ENCODE results near the gene MAD1L1.

The MAD1L1 gene

DNA sequence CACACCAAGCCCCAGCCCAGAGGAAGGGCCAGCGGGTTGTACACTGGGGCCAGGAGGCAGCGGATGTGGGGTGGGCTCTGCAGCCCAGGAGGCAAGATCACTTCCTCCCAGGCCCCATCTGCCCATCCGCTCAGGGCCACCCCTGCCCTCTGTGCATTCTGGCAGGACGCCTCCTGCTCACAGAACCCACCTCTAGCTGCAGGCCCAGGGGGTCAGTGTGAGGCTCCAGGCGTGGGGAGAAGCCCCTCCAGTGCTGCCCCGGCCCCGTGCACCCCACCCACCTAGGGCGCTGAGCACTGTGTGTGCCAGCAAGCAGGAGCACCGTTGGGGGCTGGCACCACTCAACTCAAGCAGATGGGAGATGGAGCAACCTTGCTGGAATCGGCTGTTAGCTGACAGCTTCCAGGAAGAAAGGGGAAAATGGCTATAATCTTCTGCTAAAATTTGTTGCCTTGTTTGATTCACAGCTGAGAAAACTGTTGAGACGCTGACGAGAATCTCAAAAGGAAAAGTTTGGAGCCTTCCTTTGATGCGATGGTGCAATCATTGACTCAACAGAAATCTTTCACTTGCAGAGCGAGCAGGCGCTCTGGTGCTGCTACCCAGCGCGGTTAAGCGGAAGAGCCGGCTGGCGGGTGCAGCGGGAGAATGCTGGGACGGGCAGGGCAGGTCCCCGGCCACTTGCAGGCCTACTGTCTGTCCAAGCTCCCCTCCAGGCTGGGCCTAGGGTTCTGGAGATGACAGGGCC lies 286.5 kb downstream of the MAD1L1 start:
- DNase-seq, result no peak

DNA sequence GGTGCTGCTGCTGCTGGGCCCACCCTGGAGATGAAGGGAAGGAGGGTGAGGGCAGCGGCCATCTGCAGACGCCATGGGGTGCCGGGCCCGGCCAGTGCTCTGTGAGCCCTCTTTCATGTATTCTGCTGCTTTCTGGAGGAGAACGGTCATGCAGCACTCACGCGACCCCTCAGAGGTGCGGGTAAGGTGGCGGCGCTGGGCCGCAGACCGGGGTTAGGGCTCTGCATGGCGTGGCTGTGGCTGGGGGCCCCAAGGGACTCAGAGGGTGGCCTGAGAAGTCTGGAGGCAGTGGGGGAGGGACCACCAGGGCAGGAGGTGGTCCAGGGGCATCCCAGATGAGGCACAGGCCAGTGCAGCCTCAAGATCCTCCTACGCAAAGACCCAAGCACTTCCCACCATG lies 287.2 kb downstream of the MAD1L1 start:
- DNase-seq, result no peak

DNA sequence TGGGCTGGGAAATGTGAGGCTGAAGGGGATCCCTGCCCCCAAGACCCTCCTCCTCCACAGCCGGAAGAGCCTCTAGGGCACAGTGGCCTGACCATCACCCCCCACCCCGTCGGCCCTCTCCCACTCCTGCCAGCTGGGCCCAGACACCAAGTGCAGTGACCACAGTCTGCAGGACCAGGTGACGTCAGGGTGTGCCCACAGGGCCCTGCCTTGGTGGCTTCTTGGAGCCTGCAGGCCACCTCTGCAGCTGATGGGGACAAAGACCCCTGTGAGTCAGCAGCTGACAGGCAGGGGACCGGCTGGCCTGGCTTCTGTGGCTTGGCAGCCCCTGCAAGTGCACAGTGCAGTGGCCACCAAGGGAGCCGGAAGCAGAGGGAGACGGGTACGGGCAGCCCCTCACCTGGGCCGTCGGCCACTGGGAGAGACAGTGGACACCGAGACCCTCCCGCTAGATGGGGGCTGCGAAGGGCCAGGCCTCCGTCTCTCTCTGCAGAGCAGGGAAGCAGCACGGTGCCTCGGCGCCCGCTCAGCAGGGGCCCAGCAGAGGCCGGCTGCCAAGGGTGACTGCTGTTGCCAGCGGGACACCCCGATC lies 288.0 kb downstream of the MAD1L1 start:
- no peak for DNase-seq

DNA sequence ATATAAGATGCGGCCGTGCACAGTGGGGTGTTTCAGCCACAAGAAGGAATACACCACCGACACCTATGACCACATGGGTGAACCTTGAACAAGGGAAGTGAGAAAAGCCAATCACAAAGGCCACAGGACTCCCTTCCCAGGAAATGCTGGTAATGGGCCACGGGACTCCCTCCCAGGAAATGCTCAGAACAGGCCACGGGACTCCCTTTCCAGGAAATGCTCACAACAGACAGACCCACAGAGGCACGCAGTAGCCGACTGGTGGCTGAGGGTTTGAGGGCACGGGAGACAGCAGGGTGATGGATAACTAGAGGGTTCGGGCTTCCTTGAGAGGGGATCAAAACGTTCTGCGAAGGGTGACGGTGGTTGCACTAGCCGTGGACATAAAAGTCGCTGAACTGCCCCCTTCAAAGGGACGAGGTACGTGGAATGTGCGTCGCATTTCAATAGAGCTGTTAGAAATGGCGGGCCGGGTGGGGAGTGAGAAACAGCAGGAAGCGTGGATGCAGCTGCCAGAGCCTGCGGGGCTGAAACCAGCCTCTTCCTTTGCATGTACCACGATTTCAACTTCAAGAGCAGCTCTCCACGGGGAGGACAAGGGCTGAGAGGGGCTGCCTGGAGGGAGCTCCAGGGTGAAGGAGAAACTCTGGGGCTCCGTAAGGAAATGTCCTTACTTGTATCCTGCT lies 288.7 kb downstream of the MAD1L1 start:
- no peak for DNase-seq

DNA sequence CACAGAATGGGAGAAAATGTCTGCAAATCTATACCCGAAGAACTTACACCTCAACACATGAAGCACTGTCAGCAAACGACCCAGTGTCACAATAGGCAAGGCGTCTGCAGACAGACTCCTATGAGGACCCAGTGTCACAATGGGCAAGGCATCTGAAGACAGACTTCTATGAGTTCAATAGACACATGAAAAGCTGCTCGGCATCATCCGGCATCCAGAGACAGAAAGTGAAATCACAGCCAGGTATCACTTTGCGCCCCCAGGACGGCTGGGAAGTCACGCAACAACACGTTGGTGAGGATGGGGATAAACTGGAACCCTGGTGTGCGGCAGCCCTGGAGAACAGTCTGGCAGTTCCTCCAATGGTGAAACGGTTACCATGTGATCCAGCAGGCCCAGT lies 289.4 kb downstream of the MAD1L1 start:
- DNase-seq, result no peak

DNA sequence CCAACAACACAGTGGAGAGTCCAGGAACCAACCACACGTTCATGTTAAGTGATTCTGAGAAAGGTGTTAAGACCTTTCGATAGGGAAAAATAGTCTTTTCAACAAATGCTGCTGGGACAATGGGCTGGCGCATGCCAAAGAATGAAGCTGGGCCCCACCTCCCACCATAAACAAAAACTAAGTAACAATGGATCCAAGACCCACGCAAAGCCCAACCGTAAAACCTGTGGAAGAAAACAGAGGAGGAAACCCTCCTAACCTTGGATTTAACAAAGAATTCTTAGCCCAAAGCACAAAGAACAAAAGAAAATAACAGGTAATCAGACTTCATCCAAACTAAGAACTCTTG lies 289.8 kb downstream of the MAD1L1 start:
- no peak for DNase-seq

DNA sequence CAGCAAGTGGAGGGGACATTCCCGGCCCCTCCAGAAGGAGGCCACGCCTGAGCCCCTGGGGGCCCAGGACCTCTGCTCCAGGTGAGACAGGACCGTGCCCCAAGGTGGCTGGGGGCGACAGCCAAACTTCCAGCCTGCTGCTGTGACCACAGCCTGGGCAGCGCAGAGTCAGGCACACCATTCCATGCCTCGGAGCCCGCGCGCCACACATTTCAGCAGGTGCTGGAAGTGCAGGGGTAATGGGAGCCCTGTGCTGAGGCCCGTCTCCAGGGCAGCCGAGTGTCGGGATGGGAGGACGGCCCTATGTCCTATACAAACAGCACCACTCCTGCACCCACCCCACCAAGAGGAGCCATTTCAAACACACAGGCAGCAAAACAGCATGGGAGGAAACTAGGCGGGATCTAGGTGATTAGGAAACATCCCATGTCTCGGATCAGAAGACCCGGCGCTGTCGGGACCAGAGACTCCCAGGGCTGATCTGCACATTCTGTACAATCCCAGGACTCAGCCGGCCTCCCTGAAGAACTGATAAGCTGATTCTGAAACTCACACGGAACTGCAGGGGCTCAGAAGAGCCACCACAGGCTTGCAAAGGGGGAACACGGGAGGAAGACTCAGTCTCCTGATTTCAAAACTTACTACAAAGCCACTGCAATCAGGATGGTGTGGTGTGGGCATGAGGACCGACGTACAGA lies 290.4 kb downstream of the MAD1L1 start:
- no peak for DNase-seq

DNA sequence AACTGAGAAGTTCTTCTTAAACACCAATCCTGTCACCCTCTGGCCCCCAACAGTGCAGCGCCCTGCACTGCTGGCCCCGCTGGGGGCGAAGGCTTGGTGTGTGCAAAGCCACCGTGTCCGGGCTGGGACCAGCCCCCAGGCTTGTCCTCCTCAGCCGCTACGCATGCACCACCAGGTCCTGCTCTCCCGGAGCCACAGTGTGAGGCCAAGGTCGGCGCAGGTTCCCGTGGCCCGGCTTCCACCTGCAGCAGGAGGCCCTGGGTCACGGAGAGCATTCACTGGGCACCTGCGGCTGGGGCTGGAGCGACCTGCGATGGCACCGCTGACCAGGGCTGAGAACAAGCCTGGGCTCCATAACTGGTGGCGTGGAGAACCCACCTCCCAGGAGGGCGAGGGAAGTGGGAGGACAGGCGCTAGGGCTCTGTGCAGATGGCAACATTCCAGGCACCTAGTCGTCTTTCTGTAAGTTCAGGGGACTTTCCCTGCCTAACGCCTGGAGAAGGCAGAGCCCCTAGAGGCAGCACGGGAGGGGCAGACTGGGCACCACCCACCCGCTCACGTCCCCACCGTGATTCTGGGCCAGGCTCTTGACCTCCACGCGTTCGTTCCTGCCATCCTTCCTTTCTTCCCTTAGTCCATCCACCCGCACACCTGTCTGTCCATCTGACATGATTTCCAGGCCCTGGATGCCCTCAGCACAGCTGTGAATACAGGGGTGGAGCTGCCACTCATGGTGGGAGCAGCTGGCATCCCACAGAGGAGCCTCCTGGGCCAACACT lies 291.1 kb downstream of the MAD1L1 start:
- DNase-seq, result no peak

DNA sequence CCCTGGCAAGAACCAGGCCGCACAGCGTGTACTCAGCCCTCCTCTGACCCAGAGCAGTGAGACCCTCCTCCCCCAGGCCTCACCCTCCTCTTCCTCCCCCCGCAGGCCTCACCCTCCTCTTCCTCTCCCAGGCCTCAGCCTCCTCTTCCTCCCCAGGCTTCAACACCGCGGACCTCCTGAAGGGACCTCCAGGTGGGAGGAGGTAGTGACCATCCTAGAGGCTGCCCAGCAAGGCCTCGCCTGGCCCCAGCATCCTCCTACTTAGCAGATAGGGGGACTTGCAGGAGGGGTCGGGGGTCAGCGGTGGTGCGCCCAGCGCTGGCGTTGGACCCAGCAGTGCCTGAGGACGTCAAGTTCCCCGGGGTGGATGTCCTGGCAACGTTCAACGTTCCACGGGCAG lies 291.9 kb downstream of the MAD1L1 start:
- DNase-seq, result no peak

DNA sequence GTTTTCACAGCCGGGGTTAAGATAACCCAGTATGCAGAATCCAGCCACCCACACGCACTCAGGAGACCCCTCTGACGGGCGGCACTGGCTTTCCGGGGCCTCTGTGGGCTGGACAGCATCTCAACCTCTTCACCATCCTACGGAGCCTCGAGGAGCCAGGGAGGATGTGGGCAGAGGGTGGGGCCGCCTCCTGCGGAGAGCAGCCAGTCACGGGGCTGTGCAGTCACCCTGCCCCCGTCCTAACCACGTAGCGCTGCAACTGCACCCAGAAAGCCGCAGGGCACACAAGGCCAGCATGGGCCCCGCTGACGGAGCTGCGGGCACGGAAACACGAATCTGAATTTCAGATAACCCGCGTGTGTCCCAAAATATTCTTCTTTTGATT lies 292.4 kb downstream of the MAD1L1 start:
- DNase-seq, result peak; percentile 71 to 74

DNA sequence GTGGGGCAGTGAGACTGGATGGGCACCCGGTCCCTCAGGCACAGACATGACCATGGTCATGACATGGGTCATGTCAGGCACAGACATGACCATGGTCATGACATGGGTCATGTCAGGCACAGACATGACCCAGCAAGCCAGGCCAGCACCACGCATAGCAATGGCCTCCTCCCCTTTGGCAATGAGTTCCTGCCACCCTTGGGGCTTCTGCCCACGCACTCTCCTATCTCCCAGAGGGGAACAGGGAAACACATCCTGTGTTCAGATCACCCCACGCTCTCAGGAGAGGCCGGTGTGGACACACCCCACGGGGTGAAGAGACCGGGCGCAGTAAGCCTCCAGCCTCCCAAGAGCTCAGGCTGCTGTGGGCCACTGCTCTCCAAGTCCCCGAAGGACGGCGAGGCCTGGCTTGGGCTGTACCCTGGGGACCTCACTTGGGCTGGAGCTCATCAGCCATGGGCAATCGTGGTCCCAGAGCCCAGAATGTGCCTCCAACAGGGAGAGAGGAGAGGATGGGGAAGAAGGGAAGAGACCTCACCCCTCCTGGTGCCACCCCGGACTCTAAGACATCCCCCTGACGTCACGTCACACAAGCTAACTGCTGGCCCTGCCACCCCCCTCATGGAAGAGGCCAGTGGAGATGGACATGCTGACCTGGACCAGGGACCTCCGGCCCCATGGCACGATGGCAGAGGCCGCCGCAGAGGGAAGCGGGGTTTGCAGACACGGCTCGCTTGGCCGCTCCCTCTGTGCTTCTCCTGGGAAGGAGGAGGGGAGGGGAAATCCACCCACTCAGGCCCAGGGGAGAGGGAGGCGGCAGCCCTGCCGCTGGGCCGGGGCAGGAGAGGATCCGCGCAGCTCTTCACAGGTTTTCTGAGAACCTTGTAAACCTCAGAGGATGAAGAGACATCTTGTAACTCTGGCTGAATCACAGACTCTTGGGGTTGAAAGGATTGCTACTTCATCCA lies 293.0 kb downstream of the MAD1L1 start:
- peak in 1 of 2 donors; percentile 20 for DNase-seq

DNA sequence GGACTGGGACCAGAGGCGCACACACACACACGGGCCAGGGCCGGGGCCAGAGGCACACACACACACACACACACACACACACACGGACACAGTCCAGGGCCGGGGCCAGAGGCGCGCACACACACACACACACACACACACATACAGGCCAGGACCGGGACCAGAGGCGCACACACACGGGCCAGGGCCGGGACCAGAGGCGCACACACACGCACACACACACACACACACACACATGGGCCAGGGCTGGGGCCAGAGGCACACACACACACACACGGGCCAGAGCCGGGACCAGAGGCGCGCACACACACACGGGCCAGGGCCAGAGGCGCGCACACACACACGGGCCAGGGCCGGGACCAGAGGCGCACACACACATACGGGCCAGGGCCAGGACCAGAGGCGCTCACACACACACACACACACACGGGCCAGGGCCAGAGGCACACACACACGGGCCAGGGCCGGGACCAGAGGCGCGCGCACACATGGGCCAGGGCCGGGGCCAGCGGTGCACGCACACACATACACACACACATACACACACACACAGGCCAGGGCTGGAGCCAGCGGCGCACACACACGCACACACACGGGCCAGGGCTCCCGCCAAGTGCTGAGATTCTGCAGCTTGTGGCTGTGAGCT lies 293.8 kb downstream of the MAD1L1 start:
- peak in 1 of 2 donors; percentile 16 for DNase-seq

DNA sequence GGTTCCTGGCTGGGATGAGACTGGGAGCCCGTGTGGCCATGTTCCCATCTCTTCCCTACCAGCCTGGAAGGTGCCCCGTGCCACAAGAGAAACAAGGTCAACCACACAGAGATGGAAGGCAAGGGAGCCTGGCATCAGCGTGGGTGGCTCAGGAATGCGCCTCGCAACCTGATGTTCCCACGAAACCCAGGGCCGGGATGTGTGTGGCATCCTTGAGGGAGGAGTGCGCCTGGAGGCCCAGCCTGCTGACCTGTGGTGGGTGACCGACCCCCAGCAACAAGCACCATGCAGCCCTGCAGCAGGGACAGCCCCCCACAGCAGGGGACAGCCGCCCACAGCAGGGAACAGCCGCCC lies 295.5 kb downstream of the MAD1L1 start:
- DNase-seq, result no peak

DNA sequence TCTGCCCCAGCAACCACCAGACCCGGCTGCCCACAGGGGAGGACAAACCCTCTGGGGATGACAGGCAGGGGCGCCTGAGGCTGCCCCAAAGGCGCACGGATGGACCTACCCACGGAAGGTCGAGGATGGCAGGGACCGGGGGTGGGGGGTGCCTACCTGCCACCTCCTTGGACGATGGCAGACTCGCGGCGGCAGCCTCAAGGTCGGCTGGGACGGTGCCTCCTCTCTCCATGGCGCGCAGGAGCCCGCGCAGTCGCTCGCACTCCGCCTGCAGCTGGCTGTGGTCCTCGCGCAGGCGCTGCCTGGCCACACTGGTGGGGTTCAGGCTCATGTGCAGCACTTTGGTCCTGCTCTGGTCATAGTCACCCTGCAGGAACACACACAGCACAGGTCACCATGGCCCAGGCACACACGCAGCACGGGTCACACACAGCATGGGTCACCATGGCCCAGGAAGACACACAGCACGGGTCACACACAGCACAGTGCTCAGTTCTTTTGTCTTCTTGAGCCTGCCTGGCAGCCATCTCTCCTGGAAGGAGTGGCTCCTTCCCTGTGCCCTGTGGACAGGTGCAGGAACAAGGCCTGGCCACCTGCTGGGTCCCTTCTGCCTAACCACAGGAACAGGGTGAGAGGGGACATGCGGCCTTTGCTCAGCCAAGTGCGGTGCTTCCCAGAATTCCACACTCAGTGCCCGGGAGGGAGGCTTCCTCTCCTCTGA lies 296.1 kb downstream of the MAD1L1 start:
- DNase-seq, result no peak

DNA sequence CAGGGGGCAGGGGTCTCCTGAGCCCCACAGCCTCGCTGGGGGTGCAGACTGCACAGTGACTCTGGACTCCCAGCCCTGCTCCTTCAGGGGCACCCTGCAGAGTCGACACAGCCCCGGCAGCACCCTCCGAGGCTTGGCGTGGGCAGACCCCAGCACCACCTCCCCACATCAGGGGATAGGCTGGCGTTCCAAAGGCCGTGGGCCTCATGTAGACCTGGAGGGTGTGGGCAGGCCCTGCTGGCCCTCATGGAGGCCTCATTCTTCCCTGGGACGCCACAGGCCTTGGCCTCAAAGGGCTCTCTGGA lies 296.8 kb downstream of the MAD1L1 start:
- no peak for DNase-seq

DNA sequence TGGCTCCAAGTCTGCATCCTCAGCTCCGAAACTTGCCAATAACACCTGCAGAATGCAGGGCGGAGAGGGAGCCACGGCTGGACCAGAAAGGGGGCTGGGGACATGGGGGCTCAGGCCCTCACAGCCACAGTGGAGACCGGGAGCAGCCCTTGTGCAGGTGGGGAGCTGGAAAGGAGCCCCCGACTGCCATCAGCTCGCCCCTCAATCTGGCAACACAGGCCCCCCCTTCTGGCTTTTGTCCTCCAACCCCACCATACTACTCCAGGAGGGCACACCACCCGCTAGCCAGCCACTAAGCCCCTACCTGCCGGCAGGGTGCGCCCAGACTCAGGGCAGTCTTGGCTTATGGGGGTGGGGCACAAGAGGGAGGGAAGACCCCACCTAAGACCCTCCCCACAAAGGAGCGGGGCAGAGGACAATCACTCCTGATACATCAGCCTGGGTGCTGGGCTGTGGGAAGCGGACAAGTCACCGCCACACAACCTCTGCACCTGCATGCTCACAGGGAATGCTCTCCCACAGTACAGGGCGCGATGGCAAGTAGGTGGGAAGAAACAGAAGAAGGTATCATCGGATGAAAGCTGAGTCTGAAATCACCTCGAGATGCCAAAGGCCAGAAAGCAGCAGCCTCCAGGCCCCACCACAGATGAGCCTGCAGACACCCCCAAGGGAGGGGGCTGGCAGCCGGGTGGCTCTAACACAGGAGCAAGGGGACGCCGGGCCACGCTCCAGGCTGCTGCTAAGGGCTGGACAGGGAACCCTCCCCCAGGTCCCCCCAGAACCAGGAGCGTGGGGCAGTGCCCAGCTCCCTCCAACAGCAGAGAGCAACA lies 297.4 kb downstream of the MAD1L1 start:
- no peak for DNase-seq

DNA sequence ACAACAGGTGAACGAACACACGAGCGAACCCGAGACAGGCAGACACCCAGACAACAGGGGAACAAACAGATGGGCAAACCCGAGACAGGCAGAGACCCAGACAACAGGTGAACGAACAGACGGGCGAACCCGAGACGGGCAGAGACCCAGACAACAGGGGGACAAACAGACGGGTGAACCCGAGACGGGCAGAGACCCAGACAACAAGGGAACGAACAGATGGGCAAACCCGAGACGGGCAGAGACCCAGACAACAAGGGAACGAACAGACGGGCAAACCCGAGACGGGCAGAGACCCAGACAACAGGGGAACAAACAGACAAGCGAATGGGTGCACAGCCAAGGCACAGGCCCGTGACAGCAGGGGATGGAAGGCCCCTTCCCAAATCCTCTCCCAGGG lies 298.0 kb downstream of the MAD1L1 start:
- no peak for DNase-seq

DNA sequence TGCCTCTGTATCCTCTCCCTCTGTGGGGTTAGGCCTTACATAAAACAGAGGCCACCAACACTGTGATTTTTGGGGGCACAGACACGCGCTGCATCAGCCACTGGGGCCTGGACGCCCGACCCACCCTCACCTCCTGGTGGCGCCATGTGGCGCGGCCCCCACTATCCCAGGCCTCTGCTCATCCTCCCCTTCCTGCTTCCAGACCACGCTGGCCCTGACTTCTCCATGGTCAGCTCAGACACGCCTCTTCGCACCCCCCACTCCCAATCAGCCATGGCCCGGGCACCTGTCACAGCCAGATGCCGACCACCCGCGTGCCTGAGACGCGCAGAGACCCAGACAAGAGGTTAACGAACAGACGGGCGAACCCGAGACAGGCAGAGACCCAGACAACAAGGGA lies 298.7 kb downstream of the MAD1L1 start:
- no peak for DNase-seq

DNA sequence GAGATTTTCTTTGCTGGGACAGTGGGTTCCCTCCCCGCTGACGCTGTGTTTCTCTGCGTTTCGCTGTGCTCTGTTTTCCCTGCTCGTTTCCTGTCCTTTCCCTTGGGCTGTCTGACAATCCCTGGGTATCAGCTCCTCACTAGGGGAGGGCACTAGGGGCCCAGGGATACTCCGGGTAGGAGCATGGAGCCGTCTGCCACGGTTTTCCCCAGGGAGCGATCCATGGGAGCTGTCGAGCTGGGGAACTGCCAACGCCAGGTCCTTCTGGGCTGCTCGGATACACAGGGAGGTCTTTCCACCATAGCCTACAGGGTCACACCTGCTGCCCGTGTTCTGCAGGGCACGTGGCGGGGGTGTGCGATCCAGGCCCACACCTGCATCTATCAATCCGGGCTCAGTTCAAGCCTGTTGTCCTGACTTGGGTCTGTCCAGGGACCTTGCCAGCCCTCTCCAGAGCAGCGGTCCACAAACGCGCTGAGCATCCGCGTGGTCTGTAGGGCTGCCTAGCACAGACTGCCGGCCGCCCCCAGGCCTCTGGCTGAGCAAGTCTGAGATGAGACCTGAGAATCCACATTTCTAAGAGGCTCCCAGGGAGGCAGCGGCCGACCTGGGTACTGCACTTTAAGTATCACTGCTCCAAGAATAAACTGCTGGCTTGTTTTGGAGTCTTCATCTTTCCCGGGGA lies 299.5 kb downstream of the MAD1L1 start:
- no peak for DNase-seq

DNA sequence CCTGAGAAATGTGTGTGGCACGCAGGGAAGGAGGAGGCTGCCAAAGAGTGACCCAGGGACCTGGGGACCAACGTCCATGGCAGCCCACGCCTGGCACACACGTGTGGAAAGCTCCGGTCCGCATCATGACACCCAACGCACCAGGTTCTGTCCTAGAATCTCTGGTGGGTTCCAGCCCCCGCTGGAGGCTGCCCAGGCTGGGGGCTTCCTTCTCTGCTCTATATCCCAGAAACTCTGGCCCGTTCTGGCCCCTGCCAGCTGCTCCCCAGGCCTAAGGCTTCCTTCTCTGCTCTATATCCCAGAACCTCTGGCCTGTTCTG lies 300.8 kb downstream of the MAD1L1 start:
- no peak for DNase-seq

Measured in stimulated activated CD4-positive, alpha-beta T cell treated with anti-CD3 and anti-CD28 coated beads, Interleukin-2, amount 100 ng/mL, for 48 hours (primary cell).